ENCODE measurements around the gene KRT17. TPM values are rescaled to one million over a fixed set of nuclear protein-coding genes. Genes with fewer than 3 reads are reported as not detected.

KRT17 gene
- total RNA-seq, 1 donor from 2014 or later, result 0.46 TPM

GRCh38 chr17:41651625-41652460, 27.5 kb upstream of the KRT17 start:
- no peak for DNase-seq (ENCODE audit: low spot score, unreplicated experiment)
- peak overlapping the region; percentile 84 for H3K27ac Mint-ChIP-seq
- no peaks in the 10 kb centered on the region for H3K36me3 Mint-ChIP-seq (ENCODE audit: insufficient read depth)
- H3K4me3 Mint-ChIP-seq (ENCODE audit: low read depth), result no peak overlapping the region
- no peak for TF ChIP-seq CTCF (IDR thresholded peaks at IDR 0.05; ENCODE audit: unreplicated experiment)
- no peaks in the 10 kb centered on the region for H3K9me3 Mint-ChIP-seq (ENCODE audit: low read depth)
- peaks cover 16% of the 10 kb centered on the region for H3K4me1 Mint-ChIP-seq (ENCODE audit: low read depth)
- no peaks in the 10 kb centered on the region for H3K27me3 Mint-ChIP-seq

- H3K36me3 Mint-ChIP-seq (ENCODE audit: insufficient read depth), result no peaks in the 10 kb centered on the region
- H3K27ac Mint-ChIP-seq, result no peak overlapping the region
- peaks cover 16% of the 10 kb centered on the region for H3K4me1 Mint-ChIP-seq (ENCODE audit: low read depth)
- H3K4me3 Mint-ChIP-seq (ENCODE audit: low read depth), result no peak overlapping the region
- no peak for TF ChIP-seq CTCF (IDR thresholded peaks at IDR 0.05; ENCODE audit: unreplicated experiment)
- DNase-seq (ENCODE audit: low spot score, unreplicated experiment), result no peak
- no peaks in the 10 kb centered on the region for H3K27me3 Mint-ChIP-seq
- no peaks in the 10 kb centered on the region for H3K9me3 Mint-ChIP-seq (ENCODE audit: low read depth)
These were observed 26.6 kb upstream of the KRT17 start for GRCh38 chr17:41650794-41651624.

GRCh38 chr17:41649923-41650519, 25.6 kb upstream of the KRT17 start:
- Mint-ChIP-seq H3K4me3 (ENCODE audit: low read depth) (no peak overlapping the region), H3K4me1 (ENCODE audit: low read depth) (peaks cover 10% of the 10 kb centered on the region), H3K27me3 (no peaks in the 10 kb centered on the region), H3K9me3 (ENCODE audit: low read depth) (no peaks in the 10 kb centered on the region), H3K27ac (no peak overlapping the region), H3K36me3 (ENCODE audit: insufficient read depth) (no peaks in the 10 kb centered on the region)
- DNase-seq (ENCODE audit: low spot score, unreplicated experiment), result no peak
- no peak for TF ChIP-seq CTCF (IDR thresholded peaks at IDR 0.05; ENCODE audit: unreplicated experiment)

- H3K27ac Mint-ChIP-seq, result peak overlapping the region; percentile 92
- H3K27me3 Mint-ChIP-seq, result no peaks in the 10 kb centered on the region
- no peaks in the 10 kb centered on the region for H3K9me3 Mint-ChIP-seq (ENCODE audit: low read depth)
- peak overlapping the region; percentile 53 for H3K4me3 Mint-ChIP-seq (ENCODE audit: low read depth)
- DNase-seq (ENCODE audit: low spot score, unreplicated experiment), result peak; percentile 87
- H3K36me3 Mint-ChIP-seq (ENCODE audit: insufficient read depth), result no peaks in the 10 kb centered on the region
- peaks cover 10% of the 10 kb centered on the region for H3K4me1 Mint-ChIP-seq (ENCODE audit: low read depth)
- peak; percentile 91 for TF ChIP-seq CTCF (IDR thresholded peaks at IDR 0.05; ENCODE audit: unreplicated experiment)
These were observed 24.2 kb upstream of the KRT17 start for GRCh38 chr17:41648411-41649195.

Data from progenitor cell of endocrine pancreas (in vitro differentiated cells).